HepG2 (cell line): Measurements from ENCODE around the gene HOXD4. TPM values are rescaled to one million over a fixed set of nuclear protein-coding genes. Genes with fewer than 3 reads are reported as not detected.

ENCODE experiments used
- GPN1 ChIP-seq: sonication (generic); formaldehyde crosslinking; IDR thresholded peaks from 2 replicates; pipeline ENCODE4 v1.5.1; 2020; ENCODE audit warnings: missing genetic modification reagents, borderline replicate concordance
- SKIL ChIP-seq: sonication (generic); formaldehyde crosslinking; IDR thresholded peaks from 2 replicates; pipeline ENCODE4 v1.8.0; 2022; ENCODE audit warnings: missing genetic modification reagents, mild to moderate bottlenecking, moderate library complexity, borderline replicate concordance
- STAT6 ChIP-seq: sonication (generic); formaldehyde crosslinking; IDR thresholded peaks from 2 replicates; pipeline ENCODE4 v1.4.0; 2020; ENCODE audit warnings: missing genetic modification reagents, mild to moderate bottlenecking, borderline replicate concordance
- TCF12 ChIP-seq, 2 experiments: fragments of 450-650 bp in 1 of 2; sonication (generic) in 1 of 2; formaldehyde crosslinking in 1 of 2; IDR thresholded peaks; 2 replicates each; pipeline versions ENCODE4 v1.6.1 to v1.8.0; 2017 to 2022; ENCODE audit warnings: antibody characterized with exemption in 1 of 2, mild to moderate bottlenecking in 1 of 2, missing genetic modification reagents in 1 of 2, moderate library complexity in 1 of 2
- ZNF232 ChIP-seq: sonication (generic); formaldehyde crosslinking; IDR thresholded peaks from 2 replicates; pipeline ENCODE4 v1.4.0; 2020; ENCODE audit warnings: missing genetic modification reagents, borderline replicate concordance
- ZNF281 ChIP-seq: sonication (generic); formaldehyde crosslinking; IDR thresholded peaks from 2 replicates; pipeline ENCODE4 v1.4.0; 2020; ENCODE audit warnings: missing genetic modification reagents, borderline replicate concordance
- ZNF674 ChIP-seq: sonication (generic); formaldehyde crosslinking; IDR thresholded peaks from 2 replicates; pipeline ENCODE4 v1.5.0; 2020; ENCODE audit warnings: low read depth, mild to moderate bottlenecking, missing genetic modification reagents
- polyA plus RNA-seq, 8 experiments: library from polyadenylated mRNA; depleted of rRNA in 3 of 8; stranded (reverse) in 7 of 8; unstranded in 1 of 8; fragments of >200 nt; fragmentation: Illumina TruSeq in 4 of 8; extraction: Trizol in 4 of 8; gene quantifications; 2 replicates each; pipeline versions ENCODE4 v1.2.1 to v1.2.3, GENCODE V29; 2011 to 2016; ENCODE audit warnings: low read depth in 4 of 8, missing spikeins in 1 of 8, mixed read lengths in 1 of 8; ENCODE audit not compliant: insufficient read depth in 1 of 8
- total RNA-seq, 5 experiments: library from RNA; depleted of rRNA; stranded (reverse); fragments of >200 nt; fragmentation: Illumina TruSeq; extraction: Trizol; gene quantifications; 2 replicates each; pipeline ENCODE4 v1.2.3, GENCODE V29; 2016; ENCODE audit warnings: low read depth in 1 of 5
- TF ChIP-seq, protein P1 (sequence below): sonication (generic); formaldehyde crosslinking; IDR thresholded peaks from 2 replicates; pipeline ENCODE4 v1.5.0; 2020; ENCODE audit warnings: missing genetic modification reagents
- TF ChIP-seq, protein P2 (sequence below): sonication (generic); formaldehyde crosslinking; IDR thresholded peaks from 2 replicates; pipeline ENCODE4 v1.4.0; 2020; ENCODE audit warnings: mild to moderate bottlenecking, missing genetic modification reagents

The HOXD4 gene
- total and polyA plus RNA-seq, 2 of the 13 experiments (the other 11 are each of a cell fraction or from before 2014, with no cell fraction given), result not detected

- TF ChIP-seq ZNF674, result peak; percentile 75; the same call in 1 of the 2 replicates
- TF ChIP-seq GPN1, result no peak
- TF ChIP-seq ZNF281, result no peak
- TF ChIP-seq ZNF232 (CRISPR knock-in tag), result no peak
- TF ChIP-seq, protein P1, sequence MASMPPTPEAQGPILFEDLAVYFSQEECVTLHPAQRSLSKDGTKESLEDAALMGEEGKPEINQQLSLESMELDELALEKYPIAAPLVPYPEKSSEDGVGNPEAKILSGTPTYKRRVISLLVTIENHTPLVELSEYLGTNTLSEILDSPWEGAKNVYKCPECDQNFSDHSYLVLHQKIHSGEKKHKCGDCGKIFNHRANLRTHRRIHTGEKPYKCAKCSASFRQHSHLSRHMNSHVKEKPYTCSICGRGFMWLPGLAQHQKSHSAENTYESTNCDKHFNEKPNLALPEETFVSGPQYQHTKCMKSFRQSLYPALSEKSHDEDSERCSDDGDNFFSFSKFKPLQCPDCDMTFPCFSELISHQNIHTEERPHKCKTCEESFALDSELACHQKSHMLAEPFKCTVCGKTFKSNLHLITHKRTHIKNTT (CRISPR knock-in tag), result no peak
- TF ChIP-seq STAT6 (CRISPR knock-in tag), result no peak
- TF ChIP-seq SKIL, result no peak
- TF ChIP-seq, protein P2, sequence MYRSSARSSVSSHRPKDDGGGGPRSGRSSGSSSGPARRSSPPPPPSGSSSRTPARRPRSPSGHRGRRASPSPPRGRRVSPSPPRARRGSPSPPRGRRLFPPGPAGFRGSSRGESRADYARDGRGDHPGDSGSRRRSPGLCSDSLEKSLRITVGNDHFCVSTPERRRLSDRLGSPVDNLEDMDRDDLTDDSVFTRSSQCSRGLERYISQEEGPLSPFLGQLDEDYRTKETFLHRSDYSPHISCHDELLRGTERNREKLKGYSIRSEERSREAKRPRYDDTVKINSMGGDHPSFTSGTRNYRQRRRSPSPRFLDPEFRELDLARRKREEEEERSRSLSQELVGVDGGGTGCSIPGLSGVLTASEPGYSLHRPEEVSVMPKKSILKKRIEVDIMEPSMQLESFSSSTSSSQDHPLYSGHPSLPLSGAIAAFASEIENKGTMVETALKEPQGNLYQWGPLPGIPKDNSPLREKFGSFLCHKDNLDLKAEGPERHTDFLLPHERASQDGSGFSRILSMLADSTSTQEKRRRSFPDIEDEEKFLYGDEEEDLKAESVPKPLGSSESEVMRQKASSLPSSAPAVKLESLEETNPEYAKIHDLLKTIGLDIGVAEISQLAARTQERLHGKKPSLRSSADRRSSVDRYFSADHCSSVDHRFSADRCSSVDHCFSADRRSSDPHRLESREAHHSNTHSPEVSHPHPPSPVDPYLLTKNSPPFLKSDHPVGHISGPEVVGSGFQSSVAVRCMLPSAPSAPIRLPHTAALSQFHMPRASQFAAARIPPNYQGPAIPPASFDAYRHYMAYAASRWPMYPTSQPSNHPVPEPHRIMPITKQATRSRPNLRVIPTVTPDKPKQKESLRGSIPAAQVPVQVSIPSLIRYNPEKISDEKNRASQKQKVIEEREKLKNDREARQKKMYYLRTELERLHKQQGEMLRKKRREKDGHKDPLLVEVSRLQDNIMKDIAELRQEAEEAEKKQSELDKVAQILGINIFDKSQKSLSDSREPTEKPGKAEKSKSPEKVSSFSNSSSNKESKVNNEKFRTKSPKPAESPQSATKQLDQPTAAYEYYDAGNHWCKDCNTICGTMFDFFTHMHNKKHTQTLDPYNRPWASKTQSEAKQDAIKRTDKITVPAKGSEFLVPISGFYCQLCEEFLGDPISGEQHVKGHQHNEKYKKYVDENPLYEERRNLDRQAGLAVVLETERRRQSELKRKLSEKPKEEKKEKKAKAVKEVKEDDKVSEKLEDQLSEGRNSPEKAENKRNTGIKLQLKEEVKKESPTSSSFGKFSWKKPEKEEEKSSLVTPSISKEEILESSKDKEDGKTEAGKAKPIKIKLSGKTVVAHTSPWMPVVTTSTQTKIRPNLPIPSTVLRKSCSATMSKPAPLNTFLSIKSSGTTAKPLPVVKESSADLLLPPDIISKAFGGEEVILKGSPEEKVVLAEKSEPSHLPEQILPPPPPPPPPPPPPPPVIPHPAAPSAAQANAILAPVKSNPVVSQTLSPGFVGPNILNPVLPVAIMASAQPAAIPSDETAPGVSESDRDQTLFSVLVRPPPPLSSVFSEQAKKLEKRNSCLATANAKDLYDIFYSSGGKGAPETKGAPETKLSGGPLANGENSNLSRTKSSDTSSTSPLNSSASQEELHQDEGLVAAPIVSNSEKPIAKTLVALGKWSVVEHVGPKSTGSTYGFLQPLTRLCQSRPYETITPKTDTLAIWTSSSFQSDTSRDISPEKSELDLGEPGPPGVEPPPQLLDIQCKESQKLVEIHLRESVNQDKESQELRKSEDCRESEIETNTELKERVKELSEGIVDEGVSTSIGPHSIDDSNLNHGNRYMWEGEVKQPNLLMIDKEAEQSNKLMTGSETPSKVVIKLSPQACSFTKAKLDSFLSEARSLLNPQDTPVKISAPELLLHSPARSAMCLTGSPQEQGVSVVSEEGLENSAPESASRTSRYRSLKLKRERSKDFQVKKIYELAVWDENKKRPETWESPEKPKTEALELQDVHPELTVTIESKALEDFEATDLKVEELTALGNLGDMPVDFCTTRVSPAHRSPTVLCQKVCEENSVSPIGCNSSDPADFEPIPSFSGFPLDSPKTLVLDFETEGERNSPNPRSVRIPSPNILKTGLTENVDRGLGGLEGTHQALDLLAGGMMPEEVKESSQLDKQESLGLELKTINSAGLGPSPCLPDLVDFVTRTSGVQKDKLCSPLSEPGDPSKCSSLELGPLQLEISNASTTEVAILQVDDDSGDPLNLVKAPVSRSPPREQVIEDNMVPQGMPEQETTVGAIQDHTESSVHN, result peak; percentile 72
- no peak for TF ChIP-seq TCF12 (IDR thresholded peaks at IDR 0.05)
- no peak for TF ChIP-seq TCF12 (CRISPR knock-in tag; IDR thresholded peaks at IDR 0.05)
These were observed 10.6 kb upstream of the HOXD4 start (continued) for GRCh38 chr2:176140513-176141317.
